Effector CD8-positive, alpha-beta T cell (primary cell): ENCODE measurements around the gene IQCN.

Experiments
- DNase-seq: peaks from one replicate; lab custom pipeline; 2025; lab: John Stamatoyannopoulos, UW

IQCN gene

DNA sequence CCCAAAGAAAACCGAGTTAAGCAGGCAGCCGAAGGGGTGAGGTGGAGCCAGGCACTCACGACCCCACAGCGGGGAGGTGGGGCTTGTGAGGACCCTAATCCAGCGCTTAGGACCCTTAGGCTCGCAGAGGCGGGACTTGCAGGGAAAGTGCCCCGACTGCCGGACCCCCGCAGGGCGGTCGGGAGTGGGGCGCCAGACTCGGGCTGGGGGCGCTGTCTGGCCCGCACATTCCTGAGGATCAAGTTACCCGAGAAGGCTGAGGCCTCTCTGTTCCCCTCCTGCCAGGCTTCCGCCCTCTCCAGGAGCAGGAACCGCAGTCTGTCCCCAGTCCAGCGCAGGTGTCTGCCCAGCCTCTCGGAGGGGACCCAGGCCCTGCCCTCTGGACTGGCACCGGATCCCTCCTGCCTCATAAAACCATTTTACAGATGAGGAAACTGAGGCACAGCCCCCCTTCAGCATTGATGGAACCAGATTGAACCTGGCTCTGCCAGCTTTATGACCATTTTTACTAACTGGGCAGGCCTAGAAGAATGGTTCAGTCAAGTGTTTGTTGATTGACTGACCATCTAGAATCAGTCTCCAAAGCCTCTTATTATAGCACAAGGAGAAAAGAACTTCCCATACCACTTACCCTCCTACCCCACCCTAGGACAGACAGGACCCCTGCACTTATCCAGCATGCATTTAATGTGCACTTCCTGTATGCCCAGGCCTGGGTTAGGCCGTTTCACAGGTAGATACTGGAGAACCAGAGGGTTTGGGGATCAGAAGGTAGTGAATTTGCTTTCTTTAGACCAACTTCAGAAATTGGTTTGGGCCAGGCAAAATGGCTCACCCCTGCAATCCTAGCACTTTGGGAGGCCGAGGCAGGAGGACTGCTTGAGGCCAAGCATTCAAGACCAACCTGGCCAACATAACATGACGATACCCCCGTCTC is 13.9 kb upstream of the IQCN start:
- DNase-seq, result no peak

DNA sequence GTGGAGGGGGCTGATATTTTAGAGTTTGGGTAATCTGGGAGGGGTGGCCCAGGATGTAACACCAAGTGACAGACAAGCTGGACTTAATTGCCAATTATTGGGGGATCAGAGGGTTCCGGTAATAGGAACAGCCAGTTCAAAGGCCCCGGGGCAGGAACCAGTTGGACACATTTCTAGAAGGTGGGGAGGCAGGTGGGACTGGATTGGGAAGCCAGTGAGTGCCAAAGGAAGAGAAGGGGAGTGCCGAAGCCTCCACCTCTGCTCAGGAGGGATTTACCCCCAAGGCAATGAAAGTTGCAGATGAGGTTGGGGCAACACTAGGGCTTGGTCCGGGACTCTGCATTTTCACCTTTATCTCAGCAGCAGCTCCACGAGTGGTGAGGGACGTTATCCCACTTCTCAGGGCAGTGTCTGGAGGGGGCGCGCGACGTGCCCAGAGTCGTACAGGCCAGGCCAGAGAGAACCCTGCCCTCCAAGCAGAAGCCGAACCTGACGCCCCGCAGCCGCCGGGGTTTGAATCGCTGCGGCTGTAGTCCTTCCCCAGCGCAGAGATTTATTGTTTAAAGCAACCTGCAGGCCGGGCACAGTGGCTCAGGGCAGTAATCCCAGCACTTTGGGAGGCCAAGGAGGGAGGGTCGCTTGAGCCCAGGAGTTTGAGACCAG is 12.9 kb upstream of the IQCN start:
- DNase-seq, result no peak

DNA sequence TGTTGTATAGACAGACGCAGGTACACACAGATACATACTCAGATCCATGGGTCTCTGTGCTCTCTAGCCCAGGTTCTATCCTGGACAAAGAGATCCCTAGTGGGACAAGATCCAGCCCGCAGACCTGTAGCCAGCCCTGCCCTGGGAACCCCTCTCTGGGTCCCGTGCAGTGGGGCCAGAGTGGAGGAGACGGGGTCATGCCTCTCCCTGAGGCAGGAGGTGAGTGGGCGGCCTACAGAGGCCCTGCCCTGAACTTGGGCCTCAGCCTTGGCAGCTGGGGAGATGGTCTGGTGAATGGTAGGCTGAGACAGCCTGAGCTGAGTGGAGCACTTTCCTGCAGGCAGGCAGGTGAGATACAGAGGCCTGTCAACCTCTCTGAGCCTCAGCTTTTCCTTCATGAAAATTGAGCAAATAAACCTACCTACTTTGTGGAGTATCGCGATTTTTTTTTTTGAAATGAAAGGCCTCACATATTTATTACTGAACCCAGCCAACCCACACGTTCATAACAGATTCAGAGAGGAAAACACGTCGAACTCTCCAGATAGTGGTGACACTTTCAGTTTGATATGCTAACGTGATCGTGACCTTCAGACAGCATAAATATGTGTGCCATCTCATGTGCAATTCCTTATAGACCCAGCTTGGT is 10.6 kb upstream of the IQCN start:
- no peak for DNase-seq

GRCh38 chr19:18283338-18283737 is 9.1 kb upstream of the IQCN start:
- DNase-seq, result no peak

- no peak for DNase-seq
These were observed 8.5 kb upstream of the IQCN start for GRCh38 chr19:18282788-18283141.

DNA sequence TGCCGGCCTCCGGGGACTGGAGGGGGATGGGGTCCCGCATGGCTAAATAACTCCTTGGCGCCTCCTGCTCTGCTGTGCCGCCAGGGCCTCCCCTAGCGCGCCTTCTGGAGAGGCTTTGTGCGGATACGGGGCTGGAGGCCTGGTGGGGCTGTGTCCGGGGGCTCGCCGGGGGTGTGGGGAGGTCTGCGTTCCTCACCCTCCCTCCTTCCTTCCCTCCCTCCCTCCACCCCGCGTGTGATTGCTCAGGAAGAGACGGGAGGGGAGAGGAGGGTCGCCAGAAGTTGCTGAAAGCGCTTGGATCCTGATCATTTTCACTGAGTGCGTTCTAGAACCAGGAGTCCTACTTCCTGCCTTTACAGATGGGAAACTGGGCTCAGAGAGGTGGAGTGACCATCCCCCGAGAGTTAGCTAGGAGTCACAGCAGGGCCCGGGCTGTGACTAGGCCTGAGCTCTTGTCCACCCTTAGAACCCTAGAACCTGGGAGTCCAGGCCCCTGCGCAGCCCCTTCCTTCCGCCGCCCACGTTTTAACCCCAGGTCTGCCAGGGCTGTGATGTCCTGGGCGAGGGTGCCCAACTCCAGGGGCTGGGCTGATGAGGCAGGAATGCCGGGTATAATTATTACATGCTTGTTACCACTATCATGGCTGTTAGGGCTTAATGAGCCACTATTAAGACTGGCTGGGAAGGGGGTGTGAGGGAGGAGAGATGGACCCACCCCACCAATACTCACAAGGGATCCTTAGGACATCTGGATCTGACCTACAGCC is 8.0 kb upstream of the IQCN start:
- DNase-seq, result peak; percentile 65

GRCh38 chr19:18281082-18282020 is 7.1 kb upstream of the IQCN start, which contains the start of gene JUND:
Gene JUND (minus strand): TSS chr19:18281622. CDS start chr19:18281484, 138 bp downstream.
- DNase-seq, result peak; percentile 96

DNA sequence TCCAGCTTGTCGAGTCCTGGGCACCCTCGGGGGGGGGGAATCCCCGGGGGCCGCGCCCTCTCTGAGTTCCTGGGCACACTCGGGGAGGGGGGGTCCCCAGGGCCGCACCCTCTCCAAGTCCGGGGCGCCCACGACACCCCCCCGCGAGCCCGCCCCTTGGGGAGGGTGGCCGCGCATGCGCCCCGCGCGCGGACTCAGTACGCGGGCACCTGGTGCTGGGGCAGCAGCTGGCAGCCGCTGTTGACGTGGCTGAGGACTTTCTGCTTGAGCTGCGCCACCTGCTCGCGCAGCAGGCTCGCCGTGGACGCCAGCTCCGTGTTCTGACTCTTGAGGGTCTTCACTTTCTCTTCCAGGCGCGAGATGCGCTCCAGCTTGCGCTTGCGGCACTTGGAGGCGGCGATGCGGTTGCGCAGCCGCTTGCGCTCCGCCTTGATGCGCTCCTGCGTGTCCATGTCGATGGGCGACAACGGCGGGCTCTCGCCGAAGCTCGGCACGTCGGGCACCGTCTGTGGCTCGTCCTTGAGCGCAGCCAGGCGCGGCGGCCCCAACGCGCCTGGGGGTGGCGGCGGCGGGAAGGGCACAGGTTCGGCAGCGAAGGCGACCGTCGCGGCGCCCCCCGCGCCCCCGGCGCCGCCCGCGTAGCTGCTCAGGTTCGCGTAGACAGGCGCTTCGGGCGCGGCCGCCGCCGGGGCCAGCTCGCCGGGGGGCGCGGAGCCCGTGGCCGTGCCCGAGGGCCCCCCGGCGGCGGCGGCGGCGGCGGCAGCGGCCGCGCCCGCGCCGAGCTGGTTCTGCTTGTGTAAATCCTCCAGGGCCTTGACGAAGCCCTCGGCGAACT is 6.2 kb upstream of the IQCN start:
- peak; percentile 77 for DNase-seq

DNA sequence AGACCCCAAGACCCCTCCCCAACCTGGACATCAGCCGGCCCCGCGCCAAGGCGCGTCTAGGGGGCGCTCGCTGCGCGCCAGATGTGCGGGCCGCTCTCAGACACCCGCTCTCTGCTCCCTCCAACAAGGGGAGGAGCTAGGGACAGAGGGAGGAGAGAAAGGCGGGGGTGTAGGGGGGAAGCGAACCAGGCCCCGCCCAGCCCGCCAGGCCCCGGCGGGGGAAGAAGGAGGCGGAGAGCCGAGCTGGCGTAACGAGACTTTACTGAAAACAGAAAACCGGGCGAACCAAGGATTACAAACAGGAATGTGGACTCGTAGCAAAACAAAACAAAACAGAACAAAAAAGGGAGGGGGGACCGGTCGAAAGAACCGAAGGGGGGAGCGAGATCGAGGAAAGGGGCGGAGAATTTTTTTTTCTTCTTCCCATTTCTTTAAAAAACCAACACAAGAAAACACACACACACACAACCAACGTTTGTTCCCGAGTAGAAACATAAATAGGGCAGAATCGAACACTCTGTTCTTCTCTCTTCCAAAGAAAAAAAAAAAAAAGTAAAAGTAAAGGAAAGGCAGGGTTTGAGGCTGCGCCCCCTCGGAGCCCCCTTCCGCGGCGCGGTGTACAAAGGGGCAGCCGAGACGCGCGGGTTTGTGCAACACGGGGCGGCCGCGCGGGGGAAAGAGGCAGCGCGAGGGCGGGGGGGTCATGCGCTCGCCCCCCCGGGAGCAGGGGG is 5.4 kb upstream of the IQCN start:
- DNase-seq, result peak; percentile 83

- DNase-seq, result no peak
These were observed 4.9 kb upstream of the IQCN start for GRCh38 chr19:18279266-18279515.

- DNase-seq, result peak; percentile 57
These were observed 4.4 kb upstream of the IQCN start for GRCh38 chr19:18278521-18279265.

GRCh38 chr19:18274781-18275356 is 617 bp upstream of the IQCN start:
- DNase-seq, result no peak

DNA sequence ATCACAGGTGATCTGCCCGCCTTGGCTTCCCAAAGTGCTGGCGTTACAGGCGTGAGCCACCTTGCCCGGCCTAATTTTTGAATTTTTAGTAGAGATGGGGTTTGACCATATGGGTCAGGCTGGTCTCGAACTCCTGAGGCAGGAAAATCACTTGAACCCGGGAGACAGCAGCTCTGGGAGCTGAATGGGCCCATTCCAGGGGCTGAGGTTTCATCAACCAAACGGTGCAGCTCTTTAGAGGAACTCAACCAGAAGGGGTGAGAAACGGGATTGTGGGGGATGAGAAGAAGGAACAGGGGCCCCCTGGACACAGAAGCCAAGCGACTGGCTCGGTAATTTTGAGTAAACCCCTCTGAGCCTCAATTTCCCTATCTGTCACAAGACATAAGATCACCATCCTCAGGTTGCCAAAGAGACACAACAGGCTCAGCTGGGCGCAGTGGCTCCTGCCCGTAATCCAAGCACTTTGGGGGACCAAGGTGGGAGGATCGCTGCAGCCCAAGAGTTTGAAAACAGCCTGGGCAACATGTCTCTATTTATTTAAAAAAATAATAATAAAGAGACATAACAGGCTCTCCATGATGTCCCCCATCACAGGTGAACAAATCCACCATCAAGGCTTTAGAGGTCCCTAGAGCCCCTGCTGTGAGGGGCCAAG is 562 bp downstream of the IQCN start:
- DNase-seq, result no peak

DNA sequence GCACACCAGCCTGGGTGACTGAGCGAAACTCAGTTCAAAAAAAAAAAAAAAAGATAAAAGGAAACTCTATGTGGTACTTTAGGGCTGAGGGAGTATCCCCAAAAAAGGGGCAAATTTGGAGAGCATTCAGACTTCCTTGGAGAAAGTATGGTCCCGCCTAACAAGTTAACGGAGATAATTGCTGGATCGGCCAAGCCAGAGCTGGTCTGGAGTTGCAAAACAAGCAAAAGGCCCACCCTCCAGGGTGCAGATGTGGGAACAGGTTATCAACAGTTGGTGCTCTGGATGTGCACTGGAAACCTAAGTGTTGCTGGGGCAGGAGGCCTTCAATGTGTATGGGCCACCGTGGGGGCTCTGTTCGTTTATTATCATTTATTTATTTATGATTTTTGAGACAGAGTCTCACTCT is 2.8 kb downstream of the IQCN start:
- DNase-seq, result no peak

- DNase-seq, result no peak
These were observed 3.9 kb downstream of the IQCN start for GRCh38 chr19:18270326-18270725.

DNA sequence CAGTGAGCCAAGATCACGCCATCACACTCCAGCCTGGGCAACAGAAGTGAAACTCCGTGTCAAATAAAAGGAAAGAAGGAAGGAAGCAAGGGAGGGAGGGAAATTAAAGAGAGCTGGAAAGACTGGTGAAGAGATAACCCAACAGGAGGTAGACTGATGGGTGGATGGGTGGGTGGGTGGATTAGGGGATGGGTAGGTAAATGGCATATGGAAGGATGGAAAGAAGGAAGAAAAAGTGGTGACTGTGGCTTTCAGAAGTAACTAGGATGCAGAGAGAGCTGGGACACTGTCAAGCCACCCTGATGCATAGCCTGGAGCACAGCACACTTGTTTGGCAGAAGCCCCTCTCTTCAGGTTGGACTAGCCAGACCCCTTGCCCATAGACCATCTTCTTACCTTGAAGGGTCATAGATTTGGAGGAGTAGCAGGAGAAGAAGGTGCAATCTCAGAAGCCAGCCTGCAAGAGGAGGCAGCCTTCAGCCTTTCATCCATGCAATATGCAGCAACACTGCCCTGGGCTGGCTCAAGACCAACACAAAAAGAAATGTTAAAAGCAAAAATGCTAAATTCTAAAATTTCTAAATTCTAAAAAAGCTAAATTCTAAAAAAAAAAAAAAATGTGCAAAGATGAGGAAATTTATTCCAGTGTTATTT is 5.1 kb downstream of the IQCN start:
- no peak for DNase-seq
